K562 (cell line): ENCODE measurements around the gene CCDC85C. TPM values are rescaled to one million over a fixed set of nuclear protein-coding genes. Genes with fewer than 3 reads are reported as not detected.

Source experiments
- ATAC-seq: fragments of 200-7000 bp; cut with Tn5 transposase; 3 replicates; pipeline ENCODE4 v1.9.1; 2020; ENCODE audit warnings: moderate library complexity
- BruUV-seq: library from RNA; stranded (reverse); fragments of 400-500 nt; replicated peaks from 2 replicates; lab custom pipeline; 2021; lab: Mats Ljungman, UMichigan
- CTCF ChIA-PET: fragments of 300-600 bp; formaldehyde crosslinking; extraction: SDS; loops from one replicate; lab custom pipeline; 2021; ENCODE audit warnings: low intra/inter-chr PET ratio; lab: Yijun Ruan, JAX
- POLR2A ChIA-PET: fragments of 300-600, 350-650 bp; sonication (Branson Sonifier 250); formaldehyde crosslinking; extraction: SDS; loops from one replicate; lab custom pipeline; 2021; ENCODE audit warnings: antibody characterized with exemption, inconsistent platforms; lab: Yijun Ruan, JAX
- DNase-seq, 4 experiments: peaks; one replicate each; pipeline versions ENCODE4 v3.0.0 to v3.0.0-alpha.2; 2011 to 2018; ENCODE audit warnings: low spot score in 3 of 4, mixed read lengths in 3 of 4; ENCODE audit errors: extremely low read depth in 1 of 4
- FAIRE-seq: peaks from 2 replicates; lab custom pipeline; 2011; peaks lifted over from hg19 to GRCh38; lab: Jason Lieb, UNC
- H2AFZ ChIP-seq: 2 replicates; pipeline ENCODE4 v1.6.0; 2011; ENCODE audit warnings: low read depth, low read length, control low read depth, inconsistent platforms
- H3K27ac ChIP-seq: fragments of 200-600 bp; 3 replicates; pipeline ENCODE4 v1.8.0; 2011; ENCODE audit warnings: low read depth, mild to moderate bottlenecking, control low read depth, inconsistent platforms, low read length, moderate library complexity, mixed read lengths; ENCODE audit errors: extremely low read depth
- H3K27me3 ChIP-seq, 2 experiments: fragments of 300-600 bp in 1 of 2; 2 replicates in 1 of 2; 3 replicates in 1 of 2; pipeline versions ENCODE4 v1.6.0 to v1.8.0; 2011; ENCODE audit warnings: inconsistent platforms in 2 of 2, low read length in 2 of 2, mild to moderate bottlenecking in 1 of 2, mixed read lengths in 1 of 2, moderate library complexity in 1 of 2; ENCODE audit not compliant: control insufficient read depth in 2 of 2, insufficient read depth in 2 of 2
- H3K36me3 ChIP-seq: fragments of 300-600 bp; 3 replicates; pipeline ENCODE4 v1.8.0; 2011; ENCODE audit warnings: mild to moderate bottlenecking, low read length, inconsistent platforms; ENCODE audit not compliant: control insufficient read depth, insufficient read depth
- H3K4me1 ChIP-seq, 2 experiments: fragments of 200-600 bp in 1 of 2; replicated peaks in 1 of 2; 2 replicates in 1 of 2; 3 replicates in 1 of 2; pipeline versions ENCODE4 v1.5.1 to v1.8.0; 2011; ENCODE audit warnings: inconsistent platforms in 2 of 2, low read length in 2 of 2, mild to moderate bottlenecking in 1 of 2, mixed read lengths in 1 of 2, moderate library complexity in 1 of 2; ENCODE audit not compliant: control insufficient read depth in 2 of 2, insufficient read depth in 2 of 2
- H3K4me2 ChIP-seq: 2 replicates; pipeline ENCODE4 v1.6.1; 2011; ENCODE audit warnings: low read length, control low read depth, inconsistent platforms, mixed read lengths; ENCODE audit not compliant: insufficient read depth
- H3K4me3 ChIP-seq: fragments of 200-600 bp; sonication (generic), shearing (Covaris generic); 2 replicates; pipeline ENCODE4 v1.5.1; 2016; ENCODE audit warnings: control low read depth, inconsistent platforms
- H3K79me2 ChIP-seq: fragments of 200-600 bp; 3 replicates; pipeline ENCODE4 v1.8.0; 2011; ENCODE audit warnings: low read length, inconsistent platforms; ENCODE audit not compliant: control insufficient read depth, insufficient read depth
- H3K9ac ChIP-seq, 2 experiments: 2 replicates each; pipeline versions ENCODE4 v1.6.0 to v1.6.1; 2011; ENCODE audit warnings: low read depth in 2 of 2, low read length in 2 of 2, control low read depth in 1 of 2, inconsistent platforms in 1 of 2, mild to moderate bottlenecking in 1 of 2, mixed read lengths in 1 of 2; ENCODE audit not compliant: insufficient read depth in 1 of 2
- H3K9me1 ChIP-seq: one replicate; pipeline ENCODE4 v1.6.0; 2011; ENCODE audit warnings: inconsistent platforms, mild to moderate bottlenecking, low read length, moderate library complexity; ENCODE audit not compliant: control insufficient read depth, insufficient read depth
- H3K9me3 ChIP-seq: replicated peaks from 2 replicates; pipeline ENCODE4 v1.5.1; 2011; ENCODE audit warnings: low read depth, low read length, inconsistent platforms; ENCODE audit not compliant: control insufficient read depth, insufficient read depth
- H4K20me1 ChIP-seq: replicated peaks from 2 replicates; pipeline ENCODE4 v1.6.1; 2011; ENCODE audit warnings: low read length, inconsistent platforms, mixed read lengths; ENCODE audit not compliant: control insufficient read depth, insufficient read depth
- CBFA2T3 ChIP-seq: fragments of 450-650 bp; IDR thresholded peaks from 2 replicates; pipeline ENCODE4 v1.6.1; 2017
- GATA2 ChIP-seq: sonication (generic); formaldehyde crosslinking; IDR thresholded peaks from 2 replicates; pipeline ENCODE4 v1.4.0; 2020; ENCODE audit warnings: mild to moderate bottlenecking, missing genetic modification reagents
- KLF1 ChIP-seq: fragments of 450-650 bp; IDR thresholded peaks from 2 replicates; pipeline ENCODE4 v1.6.1; 2016; ENCODE audit warnings: missing genetic modification characterization, missing compliant biosample characterization
- MXI1 ChIP-seq: IDR thresholded peaks from 2 replicates; pipeline ENCODE4 v1.6.1; 2011; ENCODE audit warnings: low read depth, mild to moderate bottlenecking, improper control_type of control experiment, low read length
- TFAP4 ChIP-seq: sonication (generic); formaldehyde crosslinking; IDR thresholded peaks from 2 replicates; pipeline ENCODE4 v1.8.0; 2022; ENCODE audit warnings: missing genetic modification reagents, mild to moderate bottlenecking, moderate library complexity, borderline replicate concordance
- TRIM25 ChIP-seq: fragments of 450-650 bp; IDR thresholded peaks from 2 replicates; pipeline ENCODE4 v1.7.0; 2016; ENCODE audit warnings: borderline replicate concordance
- ZNF318 ChIP-seq, 2 experiments: fragments of 450-650 bp; IDR thresholded peaks; 2 replicates each; pipeline ENCODE4 v1.6.1; 2016; ENCODE audit warnings: mild to moderate bottlenecking in 2 of 2, borderline replicate concordance in 1 of 2, low read depth in 1 of 2, moderate library complexity in 1 of 2
- ZNF75A ChIP-seq: fragments of 450-650 bp; formaldehyde crosslinking; IDR thresholded peaks from 2 replicates; pipeline ENCODE4 v1.4.0; 2020; ENCODE audit warnings: mild to moderate bottlenecking
- WGBS: fragments of 100-300 bp; shearing (Covaris generic); methylation state at CpG from one replicate; pipeline ENCODE4 v1.1.6; 2016; ENCODE audit warnings: low coverage, mixed read lengths; ENCODE audit not compliant: insufficient coverage; ENCODE audit errors: missing lambda C conversion rate; 5-methylcytosine and 5-hydroxymethylcytosine counted together
- in situ Hi-C: fragments of 300-500 bp; cut with MboI; formaldehyde crosslinking; loops from 4 replicates; pipeline ENCODE4 v1.15.0; 2018; ENCODE audit warnings: inconsistent platforms, mixed read lengths
- intact Hi-C: fragments of 100-400 bp; cut with micrococcal nuclease; formaldehyde crosslinking; loops from 2 replicates; pipeline ENCODE4 v1.14.2; 2022
- polyA plus RNA-seq, 8 experiments: library from polyadenylated mRNA; depleted of rRNA in 4 of 8; stranded (reverse) in 5 of 8; unstranded in 3 of 8; fragments of >200 nt; fragmentation: Nextera tagmentation in 2 of 8; fragmentation: Illumina TruSeq in 1 of 8; extraction: Ambion mirVana in 2 of 8; extraction: Trizol in 1 of 8; gene quantifications; 2 replicates each; pipeline versions ENCODE4 v1.2.1 to v1.2.3, GENCODE V29; 2011 to 2014; ENCODE audit warnings: inconsistent platforms in 1 of 8, missing spikeins in 1 of 8
- total RNA-seq, 7 experiments: library from RNA; depleted of rRNA in 6 of 7; stranded (reverse); fragments of >200 nt in 6 of 7; fragmentation: Illumina TruSeq in 2 of 7; extraction: Trizol in 2 of 7; gene quantifications; 2 replicates each; pipeline versions ENCODE4 v1.2.1 to v1.2.3, GENCODE V29; 2011 to 2021; ENCODE audit warnings: low replicate concordance in 1 of 7

CCDC85C gene
- total and polyA plus RNA-seq, 9 of the 15 experiments (the other 6 are each of a cell fraction or from before 2014, with no cell fraction given), result 0.18 to 22.0 (median 6.3) TPM

- TF ChIP-seq ZNF318 (IDR thresholded peaks at IDR 0.05; ENCODE audit: borderline replicate concordance in 1 of 2, low read depth in 1 of 2) (no peak), GATA2 (no peak), CBFA2T3 (peak; percentile 6; the same call in 1 of the 2 replicates), MXI1 (no peak), KLF1 (tag) (no peak), TRIM25 (no peak), TFAP4 (peak; percentile 65; the same call in 1 of the 2 replicates), ZNF75A (peak; percentile 41; the same call in 1 of the 2 replicates)
- H3K4me3 ChIP-seq, result no peak overlapping the region
- FAIRE-seq (no peak), DNase-seq (peak; percentile 29 to 46 (median 42)), ATAC-seq (peak; percentile 64)
- H3K36me3 ChIP-seq, result no peaks in the 10 kb centered on the region
- H3K4me2 ChIP-seq, result peak overlapping the region; percentile 32; the same call in 1 of the 2 replicates
- no TSS peak for BruUV-seq
- peaks cover 3% of the 10 kb centered on the region for H3K9me1 ChIP-seq
- no peak overlapping the region for H3K27ac ChIP-seq
- H4K20me1 ChIP-seq, result peaks cover 39% of the 10 kb centered on the region
- H3K9ac ChIP-seq, result peak overlapping the region in 1 of 2 experiments; percentile 65; a peak in 2 of 4 replicates
- peaks cover 13 to 40% of the 10 kb centered on the region in 2 experiments for H3K4me1 ChIP-seq
- in situ Hi-C loops, result no loop called here
- H3K9me3 ChIP-seq, result no peaks in the 10 kb centered on the region
- 13% methylated on average over 11 of the region's 11 CpGs for WGBS
- no peak overlapping the region for H2AFZ ChIP-seq
- no peaks in the 10 kb centered on the region for H3K27me3 ChIP-seq
- ChIA-PET POLR2A (interaction anchor here (0.7 to 1.1 kb wide), 2 partner anchors 19 to 698 kb away, joined by 3 read pairs; no protein-coding TSS in a partner anchor), CTCF (no interaction called here)
- intact Hi-C loops, result no loop called here
- no peaks in the 10 kb centered on the region; the same call in 2 of the 3 replicates for H3K79me2 ChIP-seq
Observed at GRCh38 chr14:99544991-99545390, 59.0 kb downstream of the CCDC85C start.
